ENCODE results near the gene SKAP2.

DNA sequence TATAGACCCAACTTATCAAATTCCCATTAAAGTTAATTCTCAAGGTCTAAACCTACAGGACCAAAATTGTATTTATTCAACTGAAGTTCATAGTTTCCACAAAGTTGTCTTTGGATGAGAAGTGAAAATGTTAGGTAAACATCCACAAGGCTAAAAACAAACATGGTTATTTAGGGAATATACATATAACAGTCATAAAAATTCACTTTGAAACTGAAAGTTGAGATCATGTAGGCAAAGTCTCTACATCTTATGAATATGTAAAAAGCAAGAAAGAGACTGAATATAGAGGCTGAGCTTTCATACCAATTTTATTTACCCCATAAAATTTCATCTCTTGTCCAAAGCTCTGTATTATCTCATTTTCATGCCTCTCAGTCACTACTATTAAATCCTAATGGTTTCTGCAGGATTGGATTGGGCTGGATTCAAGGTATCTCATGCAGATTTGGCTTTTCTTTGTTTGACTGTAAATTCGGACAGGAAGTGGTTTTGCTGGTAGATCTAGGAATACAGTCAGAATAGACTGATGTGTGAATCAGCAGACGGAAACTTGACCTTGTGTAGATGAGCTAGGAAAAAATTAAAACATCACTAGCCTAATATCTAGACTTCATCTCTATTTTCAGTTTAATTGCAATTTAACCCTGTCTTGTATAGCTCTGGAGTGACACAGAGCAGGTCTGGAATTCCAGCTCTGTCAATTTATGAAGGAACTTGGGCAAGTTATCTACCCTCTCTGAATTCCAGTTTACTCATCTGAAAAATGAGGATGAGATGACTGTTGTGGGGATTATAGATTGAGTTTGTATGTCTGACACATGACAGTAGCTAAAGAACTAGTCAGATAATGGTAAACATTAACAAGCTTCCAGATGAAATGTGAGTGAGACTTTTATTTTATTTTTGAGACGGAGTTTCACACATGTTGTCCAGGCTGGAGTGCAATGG is 27.3 kb upstream of the SKAP2 start:
- TF ChIP-seq EZH2phosphoT487 (IDR thresholded peaks at IDR 0.05; ENCODE audit: borderline replicate concordance, low read length) (no peak), CTCF (conservative IDR thresholded peaks at IDR 0.05; ENCODE audit: low read depth, low read length) (no peak)
